ENCODE results near the gene VPS13D. TPM values are rescaled to one million over a fixed set of nuclear protein-coding genes. Genes with fewer than 3 reads are reported as not detected.

The VPS13D gene
- total RNA-seq, 1 donor from 2014 or later = 28.3 TPM

DNA sequence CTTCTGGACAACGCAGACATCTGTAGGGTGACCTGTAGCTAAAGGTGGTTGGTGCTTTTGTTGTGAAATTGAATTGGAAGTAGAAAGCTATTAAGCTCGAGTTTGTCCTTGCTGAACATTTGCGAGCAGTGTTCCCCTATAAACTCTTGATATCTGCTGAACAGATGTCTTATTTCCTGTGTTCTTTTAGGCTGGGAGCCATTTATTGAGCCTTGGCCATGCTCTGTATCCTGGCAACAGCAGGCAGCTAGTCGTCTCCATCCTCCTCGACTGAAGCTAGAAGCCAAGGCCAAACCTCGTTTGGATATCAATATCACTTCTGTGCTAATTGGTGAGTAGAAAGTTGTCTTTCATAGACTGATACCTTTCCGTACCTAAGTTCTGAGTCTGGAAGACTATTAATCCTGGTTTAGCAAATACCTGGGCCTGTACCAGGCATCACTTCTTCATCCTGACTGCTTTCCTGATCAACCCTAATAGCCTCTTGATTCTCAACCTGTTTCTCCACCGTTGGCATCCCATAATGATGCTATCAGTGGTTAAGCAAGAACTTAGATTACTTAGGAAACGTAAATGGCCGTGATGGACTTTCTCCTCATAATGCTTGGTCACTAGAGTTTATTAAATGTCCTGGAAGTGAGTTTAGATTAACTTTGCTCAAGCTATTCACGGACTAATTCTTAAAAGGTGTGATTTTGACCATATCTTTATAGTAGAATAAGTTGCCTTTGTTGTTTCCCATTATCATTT lies 103.4 kb downstream of the VPS13D start:
- Histone ChIP-seq H3K36me3 (peaks cover 26 to 70% of the 10 kb centered on the region in 2 donors), H3K27ac (no peak overlapping the region), H3K4me1 (peaks cover 7 to 11% of the 10 kb centered on the region in 2 donors), H3K9me3 (no peaks in the 10 kb centered on the region), H3K4me3 (no peak overlapping the region), H3K27me3 (no peaks in the 10 kb centered on the region)
- TF ChIP-seq, protein P1, sequence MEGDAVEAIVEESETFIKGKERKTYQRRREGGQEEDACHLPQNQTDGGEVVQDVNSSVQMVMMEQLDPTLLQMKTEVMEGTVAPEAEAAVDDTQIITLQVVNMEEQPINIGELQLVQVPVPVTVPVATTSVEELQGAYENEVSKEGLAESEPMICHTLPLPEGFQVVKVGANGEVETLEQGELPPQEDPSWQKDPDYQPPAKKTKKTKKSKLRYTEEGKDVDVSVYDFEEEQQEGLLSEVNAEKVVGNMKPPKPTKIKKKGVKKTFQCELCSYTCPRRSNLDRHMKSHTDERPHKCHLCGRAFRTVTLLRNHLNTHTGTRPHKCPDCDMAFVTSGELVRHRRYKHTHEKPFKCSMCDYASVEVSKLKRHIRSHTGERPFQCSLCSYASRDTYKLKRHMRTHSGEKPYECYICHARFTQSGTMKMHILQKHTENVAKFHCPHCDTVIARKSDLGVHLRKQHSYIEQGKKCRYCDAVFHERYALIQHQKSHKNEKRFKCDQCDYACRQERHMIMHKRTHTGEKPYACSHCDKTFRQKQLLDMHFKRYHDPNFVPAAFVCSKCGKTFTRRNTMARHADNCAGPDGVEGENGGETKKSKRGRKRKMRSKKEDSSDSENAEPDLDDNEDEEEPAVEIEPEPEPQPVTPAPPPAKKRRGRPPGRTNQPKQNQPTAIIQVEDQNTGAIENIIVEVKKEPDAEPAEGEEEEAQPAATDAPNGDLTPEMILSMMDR (IDR thresholded peaks at IDR 0.05) = no peak
- no peak for DNase-seq (ENCODE audit: low spot score in 2 of 2)
- intact Hi-C loops (cut with DNase I) = no loop called here

DNA sequence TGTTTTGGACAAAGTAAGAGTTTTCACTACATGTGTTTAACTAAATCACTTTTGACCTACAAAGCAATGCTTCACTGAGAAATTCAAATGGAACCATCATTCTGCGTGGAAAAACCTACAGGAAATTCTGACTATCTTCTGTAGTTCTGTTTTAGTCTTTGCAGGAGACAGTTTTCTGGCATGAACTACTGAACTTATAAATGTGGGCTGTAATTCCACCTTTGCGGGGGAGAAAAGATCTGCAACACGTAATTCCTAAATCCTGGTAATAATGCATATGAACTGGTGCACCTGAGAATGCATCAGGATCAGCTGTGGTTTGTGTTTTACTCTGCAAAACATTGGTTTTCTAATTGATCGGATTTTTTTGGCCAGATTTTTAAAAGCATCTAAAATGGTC lies 106.0 kb downstream of the VPS13D start:
- Histone ChIP-seq H3K27me3 (no peaks in the 10 kb centered on the region), H3K27ac (no peak overlapping the region), H3K4me1 (peaks cover 12 to 30% of the 10 kb centered on the region in 2 donors), H3K36me3 (peaks cover 17 to 46% of the 10 kb centered on the region in 2 donors), H3K4me3 (no peak overlapping the region), H3K9me3 (no peaks in the 10 kb centered on the region)
- intact Hi-C loops (cut with DNase I) = no loop called here
- no peak for DNase-seq (ENCODE audit: low spot score in 2 of 2)
- TF ChIP-seq, protein P1 (IDR thresholded peaks at IDR 0.05) = no peak

DNA sequence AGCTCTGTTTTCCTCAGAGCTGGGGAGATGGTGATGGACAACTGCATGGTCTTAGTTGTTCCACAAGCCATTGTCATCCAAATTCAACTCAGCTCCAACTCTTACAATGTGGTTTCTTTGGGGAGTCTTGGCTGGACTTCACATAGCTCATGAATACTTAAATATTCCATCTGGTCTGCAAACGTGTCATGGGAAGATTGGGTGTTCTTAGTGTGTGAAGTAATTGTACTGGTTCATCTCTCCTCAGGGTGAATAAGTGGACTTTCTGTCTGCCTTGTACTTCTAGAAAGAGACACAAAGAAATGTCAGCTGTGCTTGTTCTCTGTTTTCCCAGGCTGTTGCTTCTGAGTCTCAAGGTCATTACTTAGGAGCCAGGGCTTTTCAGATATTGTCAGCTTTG lies 106.6 kb downstream of the VPS13D start:
- Histone ChIP-seq H3K9me3 (no peaks in the 10 kb centered on the region), H3K4me1 (peaks cover 12 to 30% of the 10 kb centered on the region in 2 donors), H3K27me3 (no peaks in the 10 kb centered on the region), H3K36me3 (peaks cover 13 to 41% of the 10 kb centered on the region in 2 donors), H3K27ac (no peak overlapping the region), H3K4me3 (no peak overlapping the region)
- DNase-seq (ENCODE audit: low spot score in 2 of 2) = no peak
- intact Hi-C loops (cut with DNase I) = no loop called here
- TF ChIP-seq, protein P1 (IDR thresholded peaks at IDR 0.05) = no peak

DNA sequence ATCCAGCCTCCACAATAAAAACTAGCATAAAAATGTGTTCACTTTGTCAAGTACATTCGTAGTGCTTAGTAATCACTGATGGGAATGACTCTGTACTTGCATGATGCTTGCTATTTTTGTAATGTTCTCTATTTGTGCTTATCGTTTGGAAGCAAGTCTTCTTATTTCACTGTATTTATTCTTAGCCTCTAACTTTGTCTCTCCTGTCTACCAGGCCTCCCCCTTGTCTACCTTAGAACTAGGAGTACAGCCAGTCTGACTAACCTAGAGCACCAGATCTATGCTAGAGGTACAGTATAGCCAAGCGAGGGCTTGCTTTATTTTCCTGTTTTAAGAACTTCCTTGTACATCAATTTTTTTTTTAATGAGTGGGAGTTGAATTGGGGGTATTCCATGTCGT lies 108.2 kb downstream of the VPS13D start:
- TF ChIP-seq, protein P1 (IDR thresholded peaks at IDR 0.05) = no peak
- peaks cover 12 to 30% of the 10 kb centered on the region in 2 donors for H3K4me1 ChIP-seq
- intact Hi-C loops (cut with DNase I) = no loop called here
- DNase-seq (ENCODE audit: low spot score in 2 of 2) = no peak
- H3K4me3 ChIP-seq = no peak overlapping the region
- no peaks in the 10 kb centered on the region for H3K9me3 ChIP-seq
- H3K27ac ChIP-seq = peak overlapping the region; percentile 60 to 70
- no peaks in the 10 kb centered on the region for H3K27me3 ChIP-seq
- H3K36me3 ChIP-seq = peaks cover 12 to 41% of the 10 kb centered on the region in 2 donors

DNA sequence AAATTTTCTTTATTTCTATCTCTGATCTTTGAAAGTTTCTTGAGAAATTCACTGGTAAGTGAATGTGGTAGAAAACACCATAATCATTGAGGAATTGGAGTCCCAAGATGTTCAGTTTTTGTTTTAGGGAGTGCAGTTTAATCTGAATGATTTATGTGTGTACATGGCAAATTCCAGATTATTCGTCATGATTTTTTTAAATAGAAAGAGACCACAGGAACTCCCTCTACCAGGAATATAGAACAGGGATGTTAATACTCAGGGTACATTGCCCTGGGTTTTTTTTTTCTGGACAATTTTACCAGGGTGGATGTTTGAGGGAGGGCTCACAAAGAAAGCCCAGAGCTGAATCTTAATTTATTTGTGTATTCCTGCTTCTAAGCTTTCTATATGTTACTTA lies 109.0 kb downstream of the VPS13D start:
- Histone ChIP-seq H3K27ac (peak overlapping the region; percentile 31 to 70), H3K4me3 (no peak overlapping the region)
- TF ChIP-seq, protein P1 (IDR thresholded peaks at IDR 0.05) = no peak

More for the DNA sequence above, 109.0 kb downstream of the VPS13D start:
- H3K27me3 ChIP-seq = no peaks in the 10 kb centered on the region
- H3K36me3 ChIP-seq = peaks cover 5 to 36% of the 10 kb centered on the region in 2 donors
- H3K9me3 ChIP-seq = no peaks in the 10 kb centered on the region
- intact Hi-C loops (cut with DNase I) = no loop called here
- DNase-seq (ENCODE audit: low spot score in 2 of 2) = no peak
- peaks cover 12 to 33% of the 10 kb centered on the region in 2 donors for H3K4me1 ChIP-seq
